ENCODE data around the gene CNTNAP5. TPM values are rescaled to one million over a fixed set of nuclear protein-coding genes. Genes with fewer than 3 reads are reported as not detected.

CNTNAP5 gene
- total RNA-seq, 1 donor from 2014 or later: not detected

DNA sequence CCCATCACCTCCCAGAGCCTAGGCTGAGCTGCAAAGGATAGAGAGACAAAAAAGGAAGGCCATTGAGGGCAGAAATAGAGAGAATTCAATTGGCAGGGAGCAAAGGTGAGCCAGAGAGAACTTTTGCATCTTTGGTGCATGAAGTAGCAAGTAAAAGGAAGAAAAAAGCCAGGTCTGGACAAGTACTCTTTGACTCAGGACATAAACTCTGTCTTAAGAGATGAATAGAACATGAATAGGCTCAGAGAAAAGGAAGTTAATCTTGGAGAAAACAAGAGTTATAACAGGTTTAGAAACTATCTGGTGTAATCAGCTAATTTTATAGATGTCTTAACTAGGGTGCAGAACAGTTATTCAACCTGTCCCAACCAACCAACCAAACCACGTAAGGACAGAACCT lies 95.2 kb downstream of the CNTNAP5 start:
- Mint-ChIP-seq H3K27me3 (ENCODE audit: insufficient read depth, low read depth) (no peaks in the 10 kb centered on the region), H3K4me1 (peaks cover 8% of the 10 kb centered on the region), H3K27ac (no peak overlapping the region), H3K4me3 (no peak overlapping the region), H3K36me3 (no peaks in the 10 kb centered on the region), H3K9me3 (peaks cover 6% of the 10 kb centered on the region)
- no peaks in the 10 kb centered on the region for H4K20me1 ChIP-seq (ENCODE audit: low read depth)
- H3K9me3 ChIP-seq (ENCODE audit: low read depth): no peaks in the 10 kb centered on the region
- no peak overlapping the region for H3K4me3 ChIP-seq
- no peak overlapping the region for H3K9ac ChIP-seq
- H3F3A ChIP-seq (ENCODE audit: low read depth): no peaks in the 10 kb centered on the region
- H3K27ac ChIP-seq: no peak overlapping the region
- H2AFZ ChIP-seq (replicated peaks): no peak overlapping the region
- no peaks in the 10 kb centered on the region for H3K4me1 ChIP-seq
- no peaks in the 10 kb centered on the region for H3K27me3 ChIP-seq
- no peaks in the 10 kb centered on the region for H3K36me3 ChIP-seq
- TF ChIP-seq, protein P1, sequence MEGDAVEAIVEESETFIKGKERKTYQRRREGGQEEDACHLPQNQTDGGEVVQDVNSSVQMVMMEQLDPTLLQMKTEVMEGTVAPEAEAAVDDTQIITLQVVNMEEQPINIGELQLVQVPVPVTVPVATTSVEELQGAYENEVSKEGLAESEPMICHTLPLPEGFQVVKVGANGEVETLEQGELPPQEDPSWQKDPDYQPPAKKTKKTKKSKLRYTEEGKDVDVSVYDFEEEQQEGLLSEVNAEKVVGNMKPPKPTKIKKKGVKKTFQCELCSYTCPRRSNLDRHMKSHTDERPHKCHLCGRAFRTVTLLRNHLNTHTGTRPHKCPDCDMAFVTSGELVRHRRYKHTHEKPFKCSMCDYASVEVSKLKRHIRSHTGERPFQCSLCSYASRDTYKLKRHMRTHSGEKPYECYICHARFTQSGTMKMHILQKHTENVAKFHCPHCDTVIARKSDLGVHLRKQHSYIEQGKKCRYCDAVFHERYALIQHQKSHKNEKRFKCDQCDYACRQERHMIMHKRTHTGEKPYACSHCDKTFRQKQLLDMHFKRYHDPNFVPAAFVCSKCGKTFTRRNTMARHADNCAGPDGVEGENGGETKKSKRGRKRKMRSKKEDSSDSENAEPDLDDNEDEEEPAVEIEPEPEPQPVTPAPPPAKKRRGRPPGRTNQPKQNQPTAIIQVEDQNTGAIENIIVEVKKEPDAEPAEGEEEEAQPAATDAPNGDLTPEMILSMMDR (IDR thresholded peaks at IDR 0.05): no peak
- TF ChIP-seq EZH2phosphoT487 (IDR thresholded peaks at IDR 0.05): no peak
- TF ChIP-seq EZH2 (IDR thresholded peaks at IDR 0.05): no peak
- no peaks in the 10 kb centered on the region for H3K79me2 ChIP-seq (ENCODE audit: low read depth)
- H3K4me2 ChIP-seq: no peak overlapping the region
- no peak for DNase-seq (ENCODE audit: low spot score)

- Histone ChIP-seq H3K4me3 (no peak overlapping the region), H4K20me1 (ENCODE audit: low read depth) (no peaks in the 10 kb centered on the region), H3K9me3 (ENCODE audit: low read depth) (no peaks in the 10 kb centered on the region), H3F3A (ENCODE audit: low read depth) (no peaks in the 10 kb centered on the region), H3K79me2 (ENCODE audit: low read depth) (no peaks in the 10 kb centered on the region), H3K4me1 (no peaks in the 10 kb centered on the region), H3K9ac (no peak overlapping the region), H3K27ac (no peak overlapping the region), H3K4me2 (no peak overlapping the region), H3K27me3 (no peaks in the 10 kb centered on the region), H2AFZ (replicated peaks) (no peak overlapping the region), H3K36me3 (no peaks in the 10 kb centered on the region)
- no peak overlapping the region for H3K27ac Mint-ChIP-seq
- DNase-seq (ENCODE audit: low spot score): no peak
- peaks cover 6% of the 10 kb centered on the region for H3K9me3 Mint-ChIP-seq
- no peaks in the 10 kb centered on the region for H3K27me3 Mint-ChIP-seq (ENCODE audit: insufficient read depth, low read depth)
- TF ChIP-seq, protein P1 (IDR thresholded peaks at IDR 0.05): no peak
- TF ChIP-seq EZH2phosphoT487 (IDR thresholded peaks at IDR 0.05) (no peak), EZH2 (IDR thresholded peaks at IDR 0.05) (no peak)
- no peak overlapping the region for H3K4me3 Mint-ChIP-seq
- peaks cover 5% of the 10 kb centered on the region for H3K4me1 Mint-ChIP-seq
- H3K36me3 Mint-ChIP-seq: no peaks in the 10 kb centered on the region
Measured at GRCh38 chr2:124121106-124121505, 96.0 kb downstream of the CNTNAP5 start.

DNA sequence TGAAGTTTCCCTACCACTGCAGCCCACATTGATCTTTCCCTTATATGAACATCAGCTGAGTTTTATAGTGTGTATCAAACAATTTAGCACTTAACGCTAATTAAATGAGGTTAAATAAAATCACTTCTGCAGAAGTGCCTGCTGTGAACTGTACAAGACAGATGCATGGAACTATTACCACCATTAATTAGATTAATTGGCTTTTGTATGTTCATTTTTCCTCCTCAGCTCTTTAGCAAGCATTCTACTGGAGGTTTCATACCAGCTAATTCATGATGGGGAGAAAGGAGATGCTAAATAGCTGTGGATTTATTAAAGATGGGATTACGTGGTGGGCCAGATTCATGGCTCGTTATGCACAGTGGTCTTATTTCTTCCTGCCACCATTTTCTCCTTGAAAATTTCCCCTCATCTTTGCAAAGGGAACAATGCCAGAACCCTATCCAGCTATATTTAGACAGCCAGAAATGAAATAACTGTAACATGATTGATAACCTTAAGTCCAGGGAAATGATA lies 96.7 kb downstream of the CNTNAP5 start:
- Histone ChIP-seq H3K27me3 (no peaks in the 10 kb centered on the region), H3K79me2 (ENCODE audit: low read depth) (no peaks in the 10 kb centered on the region), H3K27ac (no peak overlapping the region), H3K4me2 (no peak overlapping the region), H4K20me1 (ENCODE audit: low read depth) (no peaks in the 10 kb centered on the region), H3K9ac (no peak overlapping the region), H3K36me3 (no peaks in the 10 kb centered on the region), H3F3A (ENCODE audit: low read depth) (no peaks in the 10 kb centered on the region), H3K4me1 (no peaks in the 10 kb centered on the region), H3K4me3 (no peak overlapping the region), H2AFZ (replicated peaks) (no peak overlapping the region), H3K9me3 (ENCODE audit: low read depth) (no peaks in the 10 kb centered on the region)
- Mint-ChIP-seq H3K4me1 (no peaks in the 10 kb centered on the region), H3K4me3 (no peak overlapping the region), H3K36me3 (no peaks in the 10 kb centered on the region), H3K9me3 (peaks cover 6% of the 10 kb centered on the region), H3K27ac (no peak overlapping the region), H3K27me3 (ENCODE audit: insufficient read depth, low read depth) (no peaks in the 10 kb centered on the region)
- no peak for DNase-seq (ENCODE audit: low spot score)
- TF ChIP-seq EZH2 (IDR thresholded peaks at IDR 0.05) (no peak), EZH2phosphoT487 (IDR thresholded peaks at IDR 0.05) (no peak)
- TF ChIP-seq, protein P1 (IDR thresholded peaks at IDR 0.05): no peak
